ELR (cell line): ENCODE results near the gene PITPNM1.
"Not testable (repeated sequence)": the region's sequence is repeated elsewhere in the genome, so short reads cannot be mapped to it uniquely, and the experiment has no call there.

ENCODE experiments used
- DNase-seq: peaks from one replicate; pipeline ENCODE4 v3.0.0-alpha.2; 2015; ENCODE audit warnings: low read depth

Gene PITPNM1

DNA sequence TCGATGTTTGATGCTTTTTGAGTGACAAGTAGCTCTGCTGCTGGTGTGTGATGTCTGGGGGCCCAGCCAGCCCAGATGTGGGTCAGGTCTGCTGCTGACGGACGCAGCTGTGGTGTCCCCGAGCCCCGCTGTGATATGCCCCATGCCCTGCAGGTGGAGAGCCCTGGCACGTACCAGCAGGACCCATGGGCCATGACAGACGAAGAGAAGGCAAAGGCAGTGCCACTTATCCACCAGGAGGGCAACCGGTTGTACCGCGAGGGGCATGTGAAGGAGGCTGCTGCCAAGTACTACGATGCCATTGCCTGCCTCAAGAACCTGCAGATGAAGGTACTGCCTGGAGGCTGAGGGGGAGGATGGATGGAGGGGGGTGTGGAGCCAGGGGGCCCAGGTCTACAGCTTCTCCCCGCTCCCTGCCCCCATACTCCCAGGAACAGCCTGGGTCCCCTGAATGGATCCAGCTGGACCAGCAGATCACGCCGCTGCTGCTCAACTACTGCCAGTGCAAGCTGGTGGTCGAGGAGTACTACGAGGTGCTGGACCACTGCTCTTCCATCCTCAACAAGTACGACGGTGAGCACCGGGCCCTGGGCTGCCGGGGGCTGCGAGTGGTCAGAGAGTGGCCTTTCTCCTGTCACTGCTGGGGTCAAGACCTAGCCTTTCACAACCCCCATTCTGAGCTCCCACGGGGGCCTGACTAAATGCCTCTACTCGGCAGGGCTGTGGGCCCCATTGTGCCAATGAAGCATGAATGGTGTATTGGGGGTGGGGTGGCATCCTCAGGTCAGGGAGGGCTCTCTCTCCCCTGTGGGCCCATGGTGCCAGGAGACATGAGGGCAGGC is 15.1 kb downstream of the PITPNM1 start:
- no peak for DNase-seq

DNA sequence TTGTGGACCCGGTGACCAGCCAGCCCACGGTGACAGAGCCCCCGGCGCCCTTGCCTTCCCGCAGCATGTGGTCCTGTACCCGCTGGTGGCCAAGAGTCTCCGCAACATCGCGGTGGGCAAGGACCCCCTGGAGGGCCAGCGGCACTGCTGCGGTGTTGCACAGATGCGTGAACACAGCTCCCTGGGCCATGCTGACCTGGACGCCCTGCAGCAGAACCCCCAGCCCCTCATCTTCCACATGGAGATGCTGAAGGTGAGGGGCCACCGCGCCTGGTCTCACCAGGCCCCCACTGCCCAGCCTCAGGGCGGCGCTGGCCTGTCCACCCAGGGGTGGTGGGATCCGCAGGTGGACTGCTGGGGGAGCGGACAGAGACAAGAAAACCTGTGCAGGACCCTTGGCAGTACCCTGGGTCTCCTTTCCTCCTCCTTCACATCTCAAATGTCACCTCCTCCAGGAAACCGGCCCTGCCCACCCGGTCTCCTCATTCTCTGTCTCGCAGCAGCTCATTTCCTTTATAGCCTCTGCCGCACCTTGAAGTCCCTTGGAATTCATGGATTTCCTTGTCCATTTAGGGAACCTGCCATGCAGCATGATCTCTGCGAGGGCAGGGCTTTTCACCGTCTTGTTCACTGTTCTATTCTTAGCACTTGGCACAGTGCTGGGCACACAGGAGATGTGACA is 15.8 kb downstream of the PITPNM1 start:
- no peak for DNase-seq

DNA sequence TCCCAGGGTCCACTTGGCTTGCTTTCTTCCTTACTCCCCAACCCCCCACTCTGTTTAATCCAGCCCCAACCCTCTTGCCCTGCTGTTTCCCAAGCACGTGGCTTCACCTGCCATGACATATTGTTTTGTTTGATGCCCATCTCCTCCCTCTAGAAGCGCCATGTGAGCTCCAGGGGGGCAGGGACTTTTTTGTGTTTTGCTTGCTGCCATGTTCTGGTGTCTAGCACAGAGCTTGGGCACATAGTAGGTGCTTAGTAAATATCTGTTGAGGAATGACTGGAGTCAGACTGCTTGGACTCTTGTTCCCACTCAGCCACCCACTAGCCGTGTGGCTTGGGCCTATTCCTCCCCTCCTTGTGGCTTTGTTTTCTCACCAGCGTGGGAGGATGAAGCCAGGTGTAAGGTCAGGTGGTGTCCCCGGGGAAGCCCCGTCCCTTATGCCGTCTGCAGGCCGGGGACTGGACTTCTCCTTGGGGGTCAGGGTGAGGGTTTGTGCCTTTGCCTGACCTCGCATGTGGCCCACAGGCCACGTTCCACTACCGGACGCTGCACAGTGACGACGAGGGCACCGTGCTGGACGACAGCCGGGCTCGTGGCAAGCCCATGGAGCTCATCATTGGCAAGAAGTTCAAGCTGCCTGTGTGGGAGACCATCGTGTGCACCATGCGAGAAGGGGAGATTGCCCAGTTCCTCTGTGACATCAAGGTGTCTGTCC is 18.5 kb downstream of the PITPNM1 start:
- DNase-seq = no peak

DNA sequence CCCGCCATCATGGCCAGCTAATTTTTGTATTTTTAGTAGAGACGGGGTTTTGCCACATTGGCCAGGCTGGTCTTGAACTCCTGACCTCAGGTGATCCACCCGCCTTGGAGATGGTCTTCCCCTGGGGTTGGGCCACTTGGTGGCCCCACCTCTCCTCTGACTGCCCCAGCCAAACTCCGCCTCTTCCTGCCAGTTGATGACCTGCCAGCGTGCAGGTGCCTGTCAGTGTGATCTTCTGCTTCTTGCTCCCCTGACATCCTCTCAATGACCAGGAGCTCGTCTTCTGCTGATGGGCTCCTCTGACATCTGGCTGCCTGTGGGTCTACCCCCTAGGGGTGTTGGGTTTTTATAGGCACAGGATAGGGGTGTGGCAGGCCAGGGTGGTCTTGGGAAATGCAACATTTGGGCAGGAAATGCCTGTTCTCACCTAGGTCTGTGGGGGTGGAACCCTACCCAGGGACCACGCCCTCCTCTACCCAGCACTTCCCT is 19.2 kb downstream of the PITPNM1 start:
- not testable (repeated sequence) for DNase-seq

DNA sequence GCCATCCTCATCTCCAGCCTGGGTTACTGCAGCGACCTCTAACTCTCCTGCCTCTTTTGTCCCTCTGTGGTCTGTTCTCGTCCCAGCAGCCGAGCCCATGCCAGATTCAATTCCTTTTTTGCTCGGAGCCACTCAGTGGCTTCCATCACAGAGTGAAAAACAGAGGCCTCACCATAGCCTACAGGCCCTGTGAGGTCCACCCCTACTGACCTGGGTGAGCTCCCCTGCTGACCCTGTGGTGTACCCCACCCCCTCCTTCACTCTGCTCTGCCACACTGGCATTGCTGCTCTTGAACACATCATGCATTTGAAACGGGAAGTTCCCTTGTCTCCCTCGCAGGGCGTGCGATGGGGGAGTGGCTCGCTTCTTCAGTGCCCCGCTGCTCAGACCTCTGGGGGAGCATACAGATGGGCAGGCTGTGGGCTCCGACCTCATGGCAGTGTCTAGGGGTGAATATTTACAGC is 20.3 kb downstream of the PITPNM1 start:
- no peak for DNase-seq

DNA sequence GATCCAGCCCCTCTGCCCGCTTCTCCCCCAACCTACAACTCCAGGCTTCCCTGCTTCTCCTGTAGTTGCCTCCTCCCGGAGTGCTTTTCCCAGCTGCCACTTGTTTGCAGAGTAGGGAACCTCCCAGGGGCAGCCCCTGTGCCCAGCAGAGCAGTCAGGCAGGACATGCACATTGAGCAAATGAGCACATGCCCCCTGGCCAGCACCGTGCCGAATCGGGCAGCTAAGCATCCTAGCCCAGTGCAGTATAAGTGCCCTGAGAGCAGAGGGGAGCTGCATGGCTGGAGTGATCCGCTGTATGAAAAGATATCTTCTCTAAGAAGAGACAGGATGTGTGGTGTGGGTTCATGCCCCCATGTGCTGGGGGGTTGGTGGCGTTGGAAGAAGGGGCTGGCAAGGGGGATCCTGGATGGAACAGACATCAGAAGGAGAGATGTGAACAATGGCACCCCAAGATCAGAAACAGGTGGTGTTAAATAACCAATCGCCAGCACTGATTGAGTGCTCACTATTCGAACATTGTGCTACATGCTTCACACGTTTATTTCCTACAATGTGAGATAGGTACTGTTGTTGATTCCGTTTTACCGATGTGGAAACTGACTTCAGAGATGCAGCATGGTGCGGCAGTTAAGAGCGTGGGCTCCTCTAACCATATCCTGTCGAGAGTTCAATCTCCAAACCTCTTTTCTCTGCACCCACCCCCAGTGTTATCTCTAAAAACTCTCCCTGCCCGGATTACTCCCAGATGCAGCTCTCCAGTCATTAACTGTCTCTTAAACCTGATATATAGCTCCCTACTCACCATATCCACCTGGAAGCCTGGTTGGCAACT is 21.1 kb downstream of the PITPNM1 start:
- no peak for DNase-seq

- peak; percentile 98 for DNase-seq
Observed at GRCh38 chr11:67482827-67483798, 22.1 kb downstream of the PITPNM1 start, which contains the start of gene AIP. AIP (plus strand) TSS chr11:67483026; CDS start chr11:67483159, 133 bp downstream.

- no peak for DNase-seq
Observed at GRCh38 chr11:67482275-67482826, 22.8 kb downstream of the PITPNM1 start.

DNA sequence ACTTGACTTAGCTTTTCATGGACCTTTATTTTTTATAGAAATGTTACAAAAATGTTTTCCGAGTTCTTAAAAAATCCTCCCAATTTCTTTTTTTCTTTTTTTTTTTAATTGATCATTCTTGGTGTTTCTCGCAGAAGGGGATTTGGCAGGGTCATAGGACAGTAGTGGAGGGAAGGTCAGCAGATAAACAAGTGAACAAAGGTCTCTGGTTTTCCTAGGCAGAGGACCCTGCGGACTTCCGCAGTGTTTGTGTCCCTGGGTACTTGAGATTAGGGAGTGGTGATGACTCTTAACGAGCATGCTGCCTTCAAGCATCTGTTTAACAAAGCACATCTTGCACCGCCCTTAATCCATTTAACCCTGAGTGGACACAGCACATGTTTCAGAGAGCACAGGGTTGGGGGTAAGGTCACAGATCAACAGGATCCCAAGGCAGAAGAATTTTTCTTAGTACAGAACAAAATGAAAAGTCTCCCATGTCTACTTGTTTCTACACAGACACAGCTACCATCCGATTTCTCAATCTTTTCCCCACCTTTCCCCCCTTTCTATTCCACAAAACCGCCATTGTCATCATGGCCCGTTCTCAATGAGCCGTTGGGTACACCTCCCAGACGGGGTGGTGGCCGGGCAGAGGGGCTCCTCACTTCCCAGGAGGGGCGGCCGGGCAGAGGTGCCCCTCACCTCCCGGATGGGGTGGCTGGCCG is 27.7 kb downstream of the PITPNM1 start:
- DNase-seq = not testable (repeated sequence)

- DNase-seq = not testable (repeated sequence)
Observed at GRCh38 chr11:67476692-67477091, 28.5 kb downstream of the PITPNM1 start.

DNA sequence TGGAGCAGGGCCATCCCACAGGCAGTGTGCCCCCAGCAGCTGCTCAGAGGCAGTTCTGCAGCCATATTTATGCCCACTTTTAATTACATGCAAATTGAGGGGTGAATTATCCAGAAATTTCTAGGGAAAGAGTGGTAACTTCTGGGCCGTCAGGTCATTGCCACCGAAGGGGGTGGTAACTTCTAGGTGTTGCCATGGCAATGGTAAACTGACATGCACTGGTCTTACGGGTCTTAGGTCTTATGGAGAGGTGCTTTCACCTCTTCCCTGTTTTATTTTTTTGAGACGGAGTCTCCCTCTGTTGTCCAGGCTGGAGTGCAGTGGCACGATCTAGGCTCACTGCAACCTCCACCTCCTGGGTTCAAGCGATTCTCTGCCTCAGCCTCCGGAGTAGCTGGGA is 32.3 kb downstream of the PITPNM1 start:
- no peak for DNase-seq

GRCh38 chr11:67470337-67471002 is 34.7 kb downstream of the PITPNM1 start:
- no peak for DNase-seq

- DNase-seq = no peak
Observed at GRCh38 chr11:67469508-67469811, 35.7 kb downstream of the PITPNM1 start.

DNA sequence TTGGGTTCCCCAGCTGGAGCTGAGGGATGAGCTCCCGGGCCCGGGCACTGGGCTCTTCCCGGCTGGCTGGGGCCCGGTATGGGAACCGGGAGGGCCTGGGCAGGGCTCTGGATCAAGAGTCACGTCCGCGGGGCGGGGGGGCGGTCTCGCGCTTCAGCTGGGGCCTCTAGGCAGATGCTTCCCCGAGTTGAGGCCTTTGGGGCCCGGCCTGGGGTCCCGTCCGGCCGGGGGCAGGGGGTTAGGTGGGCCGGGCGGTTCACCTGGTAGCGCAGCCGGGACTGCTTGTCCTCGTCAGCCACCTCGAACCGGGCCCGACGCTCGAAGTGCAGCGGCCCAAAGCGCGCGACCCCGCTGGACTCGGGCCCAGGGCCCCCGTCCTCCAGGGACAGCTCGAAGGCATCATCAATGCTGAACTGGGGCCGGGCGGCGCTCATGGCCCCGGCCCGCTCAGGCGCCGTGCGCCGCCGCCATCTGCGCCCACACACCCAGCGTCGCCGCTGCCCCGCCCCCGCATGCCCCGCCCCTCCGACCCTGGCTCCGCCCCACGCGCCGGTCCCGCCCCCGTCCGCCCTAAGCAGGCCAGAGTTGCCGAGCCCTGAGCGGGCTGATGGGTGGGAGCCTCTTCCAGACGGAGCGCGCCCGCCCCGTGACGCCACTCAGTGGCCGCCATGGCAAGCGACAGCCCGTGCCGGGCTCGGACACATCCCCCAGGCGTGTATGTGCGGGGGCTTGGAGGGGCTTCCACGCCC is 36.2 kb downstream of the PITPNM1 start, which contains the start of gene TMEM134:
Gene TMEM134 (minus strand): TSS at position 493 of the 749 bp plus-strand sequence. CDS start 59 bp downstream, at position 434.
- peak; percentile 92 for DNase-seq

DNA sequence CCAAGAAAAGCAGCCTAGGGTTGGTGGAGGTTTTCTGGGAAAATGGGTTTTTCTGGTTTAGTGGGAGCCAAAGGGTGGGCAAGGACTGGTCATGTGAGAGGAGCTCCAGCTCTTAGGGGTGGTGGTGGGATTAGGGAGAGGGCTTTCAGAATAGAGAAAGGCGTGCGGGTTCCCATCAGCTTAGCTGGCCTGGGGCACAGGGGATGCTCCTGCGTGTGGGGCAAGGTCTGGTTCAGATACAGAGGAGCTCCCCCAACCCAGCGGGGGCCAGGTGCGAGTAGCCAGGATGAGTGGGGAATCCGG is 36.8 kb downstream of the PITPNM1 start:
- DNase-seq = no peak

DNA sequence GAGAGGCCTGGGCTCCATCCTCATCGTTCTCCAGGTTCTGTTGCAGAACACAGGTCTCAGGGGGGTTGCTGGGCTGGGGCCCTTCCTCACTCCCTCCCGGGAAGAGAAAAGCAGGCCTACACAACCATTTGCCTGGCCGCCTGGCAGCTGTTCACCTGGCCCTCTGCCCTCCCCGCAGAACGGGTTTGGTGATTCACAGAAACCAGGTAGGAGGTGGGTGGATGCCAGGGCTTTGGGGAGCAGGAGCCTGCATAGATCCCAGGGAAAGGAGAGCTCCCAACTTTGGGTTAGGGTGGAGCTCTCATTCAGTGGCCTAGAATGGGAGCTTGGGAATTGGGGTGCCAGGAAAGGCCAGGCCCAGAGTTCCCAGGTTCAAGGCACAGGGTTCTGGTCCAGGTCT is 37.1 kb downstream of the PITPNM1 start:
- DNase-seq = no peak

GRCh38 chr11:67466962-67467771 is 38.0 kb downstream of the PITPNM1 start:
- DNase-seq = no peak
